MCF 10A (cell line): ENCODE measurements around the gene CD177. TPM values are rescaled to one million over a fixed set of nuclear protein-coding genes. Genes with fewer than 3 reads are reported as not detected.
A peak's percentile ranks its signal among the peaks of the same experiment; 100 is the strongest.
"Not testable (repeated sequence)": the region's sequence is repeated elsewhere in the genome, so short reads cannot be mapped to it uniquely, and the experiment has no call there.

Source experiments
- BruUV-seq: library from RNA; stranded (reverse); fragments of 400-500 nt; replicated peaks from 2 replicates; lab custom pipeline; 2021; lab: Mats Ljungman, UMichigan
- CTCF ChIA-PET: fragments of 300-600 bp; sonication (Branson Sonifier 250); formaldehyde crosslinking; extraction: SDS; loops from one replicate; lab custom pipeline; 2021; ENCODE audit warnings: antibody characterized with exemption, inconsistent platforms; lab: Yijun Ruan, JAX
- POLR2A ChIA-PET: fragments of 300-600, 350-650 bp; sonication (Branson Sonifier 250); formaldehyde crosslinking; extraction: SDS; loops from one replicate; lab custom pipeline; 2020; ENCODE audit warnings: antibody characterized with exemption, inconsistent platforms; lab: Yijun Ruan, JAX
- DNase-seq: peaks from one replicate; pipeline ENCODE4 v3.0.0-alpha.2; 2018; ENCODE audit not compliant: unreplicated experiment
- H3K27ac Mint-ChIP-seq: one replicate; pipeline ENCODE4 v1.8.0; 2022; ENCODE audit warnings: mild to moderate bottlenecking, low read depth, mixed read lengths; ENCODE audit not compliant: unreplicated experiment
- H3K27me3 Mint-ChIP-seq: one replicate; pipeline ENCODE4 v1.8.0; 2022; ENCODE audit warnings: mixed read lengths; ENCODE audit not compliant: insufficient read depth, unreplicated experiment
- H3K36me3 Mint-ChIP-seq: one replicate; pipeline ENCODE4 v1.8.0; 2022; ENCODE audit warnings: mild to moderate bottlenecking, moderate library complexity, mixed read lengths; ENCODE audit not compliant: insufficient read depth, unreplicated experiment
- H3K4me1 Mint-ChIP-seq: one replicate; pipeline ENCODE4 v1.8.0; 2022; ENCODE audit warnings: mixed read lengths; ENCODE audit not compliant: insufficient read depth, unreplicated experiment
- H3K4me3 Mint-ChIP-seq: one replicate; pipeline ENCODE4 v1.8.0; 2022; ENCODE audit warnings: mild to moderate bottlenecking, moderate library complexity, mixed read lengths; ENCODE audit not compliant: unreplicated experiment
- H3K9me3 Mint-ChIP-seq: one replicate; pipeline ENCODE4 v1.8.0; 2022; ENCODE audit warnings: mixed read lengths; ENCODE audit not compliant: unreplicated experiment
- CTCF ChIP-seq: fragments of 200-600 bp; IDR thresholded peaks from one replicate; pipeline ENCODE4 v1.8.0; 2022; ENCODE audit warnings: antibody characterized with exemption, mild to moderate bottlenecking; ENCODE audit not compliant: unreplicated experiment
- intact Hi-C: fragments of 100-400 bp; cut with micrococcal nuclease; formaldehyde crosslinking; loops from 2 replicates; pipeline ENCODE4 v1.14.1; 2022
- total RNA-seq: library from RNA; stranded (reverse); gene quantifications from 2 replicates; pipeline ENCODE4 v1.2.3, GENCODE V29; 2022

Gene CD177
- total RNA-seq, 1 experiment from 2014 or later = 0.26 TPM

- H3K4me3 Mint-ChIP-seq, intact Hi-C loops, CTCF ChIA-PET, H3K9me3 Mint-ChIP-seq, POLR2A ChIA-PET, H3K36me3 Mint-ChIP-seq, BruUV-seq, H3K4me1 Mint-ChIP-seq, H3K27ac Mint-ChIP-seq: not testable (repeated sequence)
- peak; percentile 53 for DNase-seq
- H3K27me3 Mint-ChIP-seq = peaks cover 62% of the 10 kb centered on the region
Observed at GRCh38 chr19:43390903-43391551, 37.5 kb downstream of the CD177 start.

- H3K27me3 Mint-ChIP-seq = peaks cover 62% of the 10 kb centered on the region
- H3K9me3 Mint-ChIP-seq, POLR2A ChIA-PET, H3K4me1 Mint-ChIP-seq, H3K4me3 Mint-ChIP-seq, CTCF ChIA-PET, intact Hi-C loops, H3K27ac Mint-ChIP-seq, H3K36me3 Mint-ChIP-seq, BruUV-seq, DNase-seq: not testable (repeated sequence)
Observed at GRCh38 chr19:43391552-43391935, 38.1 kb downstream of the CD177 start.

- CTCF ChIA-PET = interaction anchor here (1.5 kb wide), 1 partner anchor 39 kb away, joined by 5 read pairs; no protein-coding TSS in a partner anchor
- intact Hi-C loops, H3K4me3 Mint-ChIP-seq, H3K4me1 Mint-ChIP-seq, H3K9me3 Mint-ChIP-seq, H3K36me3 Mint-ChIP-seq, H3K27ac Mint-ChIP-seq, BruUV-seq, DNase-seq: not testable (repeated sequence)
- H3K27me3 Mint-ChIP-seq = peaks cover 50% of the 10 kb centered on the region
- POLR2A ChIA-PET = interaction anchor here (0.7 kb wide), 1 partner anchor 887 kb away, joined by 3 read pairs; no protein-coding TSS in a partner anchor
Observed at GRCh38 chr19:43393501-43393900, 40.0 kb downstream of the CD177 start.

- Mint-ChIP-seq H3K9me3 (no peaks in the 10 kb centered on the region), H3K36me3 (no peaks in the 10 kb centered on the region), H3K27me3 (peaks cover 29% of the 10 kb centered on the region), H3K4me1 (no peaks in the 10 kb centered on the region), H3K27ac (no peak overlapping the region), H3K4me3 (no peak overlapping the region)
- BruUV-seq = no TSS peak
- no peak for TF ChIP-seq CTCF
- intact Hi-C loops = no loop called here
- CTCF ChIA-PET = interaction anchor here (1.4 kb wide), 1 partner anchor 30 kb away, joined by 3 read pairs; no protein-coding TSS in a partner anchor
- peak; percentile 12 for DNase-seq
- POLR2A ChIA-PET = no interaction called here
Observed at GRCh38 chr19:43395561-43395960, 42.1 kb downstream of the CD177 start.

- H3K27ac Mint-ChIP-seq = no peak overlapping the region
- ChIA-PET POLR2A (no interaction called here), CTCF (interaction anchor here (0.6 to 3.3 kb wide), 2 partner anchors 19 to 98 kb away, joined by 3 to 19 read pairs; no protein-coding TSS in a partner anchor)
- no peaks in the 10 kb centered on the region for H3K36me3 Mint-ChIP-seq
- intact Hi-C loops = no loop called here
- no peaks in the 10 kb centered on the region for H3K27me3 Mint-ChIP-seq
- no peak for DNase-seq
- H3K9me3 Mint-ChIP-seq = no peaks in the 10 kb centered on the region
- no peak for TF ChIP-seq CTCF
- H3K4me1 Mint-ChIP-seq = no peaks in the 10 kb centered on the region
- BruUV-seq = no TSS peak
- no peak overlapping the region for H3K4me3 Mint-ChIP-seq
Observed at GRCh38 chr19:43406297-43406696, 52.8 kb downstream of the CD177 start.
